Measurements from ENCODE around the gene SCAMP4.

Gene SCAMP4

DNA sequence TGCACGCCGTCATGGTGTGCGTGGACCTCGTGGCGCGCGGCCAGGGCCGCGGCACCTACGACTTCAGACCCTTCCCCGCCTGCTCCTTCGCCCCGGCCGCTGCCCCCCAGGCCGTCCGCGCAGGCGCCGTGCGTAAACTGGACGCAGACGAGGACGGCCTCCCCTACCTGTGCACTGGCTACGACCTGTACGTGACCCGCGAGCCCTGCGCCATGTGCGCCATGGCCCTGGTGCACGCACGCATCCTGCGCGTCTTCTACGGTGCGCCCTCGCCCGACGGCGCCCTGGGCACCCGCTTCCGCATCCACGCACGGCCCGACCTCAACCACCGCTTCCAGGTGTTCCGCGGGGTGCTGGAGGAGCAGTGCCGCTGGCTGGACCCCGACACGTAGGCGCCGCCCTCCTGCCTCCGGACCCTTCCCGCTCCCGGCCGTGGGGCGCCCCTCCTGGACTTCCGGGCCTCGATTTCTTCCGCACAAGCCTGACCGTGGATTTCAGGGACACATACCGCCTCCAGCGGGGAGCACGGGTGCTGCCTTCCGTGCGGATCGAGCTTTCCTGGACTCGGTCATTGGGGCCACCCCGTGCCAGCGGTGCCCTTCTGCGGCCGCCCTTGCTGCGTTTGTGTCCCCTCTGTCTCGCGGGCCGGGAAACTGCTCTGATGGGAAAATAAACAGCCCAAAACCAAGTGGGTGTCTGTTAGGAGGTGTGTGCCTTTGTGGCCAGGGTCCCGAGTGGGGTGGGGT lies 7.7 kb downstream of the SCAMP4 start:
- DNase-seq (ENCODE audit: low read depth in 2 of 2): no peak

DNA sequence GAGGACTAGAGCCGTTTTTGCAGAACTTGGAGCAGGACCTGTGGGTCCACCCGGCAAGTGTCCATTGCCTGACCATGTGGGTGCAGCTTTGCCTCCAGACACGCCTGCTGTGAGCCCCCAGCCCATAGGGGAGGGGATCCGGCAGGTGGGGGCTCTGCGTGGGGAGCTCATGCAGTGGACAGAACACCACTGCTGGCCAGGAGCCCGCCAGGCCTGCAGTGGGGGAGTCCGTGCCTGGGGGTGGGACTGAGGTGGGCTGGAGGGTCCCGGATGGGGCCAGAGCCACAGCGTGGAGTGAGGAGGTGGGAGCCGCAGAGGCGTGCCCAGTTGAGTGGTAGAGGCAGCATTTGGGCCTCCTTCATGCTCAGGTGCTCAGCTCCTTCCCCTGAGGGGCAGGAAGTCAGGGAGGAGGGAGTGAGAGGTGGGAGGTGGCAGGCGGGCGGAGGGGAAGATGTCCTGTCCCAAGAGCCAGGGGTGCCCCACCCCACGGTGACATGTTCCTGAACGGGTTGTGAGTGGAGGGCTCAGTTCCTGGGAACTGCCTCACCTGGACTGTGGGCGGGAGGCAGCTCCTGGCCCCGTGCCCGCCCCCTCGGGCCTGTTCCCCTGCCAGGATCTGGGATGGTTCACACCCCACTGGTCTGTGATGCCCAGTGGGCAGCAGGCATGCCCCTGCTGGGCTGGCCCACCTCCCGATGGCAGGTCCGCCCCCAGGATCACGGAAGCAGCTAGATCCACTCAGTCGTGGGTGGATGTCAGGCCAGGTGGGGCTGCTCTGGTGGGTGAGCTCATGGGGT lies 8.8 kb downstream of the SCAMP4 start:
- no peak for DNase-seq (ENCODE audit: low read depth in 2 of 2)

DNA sequence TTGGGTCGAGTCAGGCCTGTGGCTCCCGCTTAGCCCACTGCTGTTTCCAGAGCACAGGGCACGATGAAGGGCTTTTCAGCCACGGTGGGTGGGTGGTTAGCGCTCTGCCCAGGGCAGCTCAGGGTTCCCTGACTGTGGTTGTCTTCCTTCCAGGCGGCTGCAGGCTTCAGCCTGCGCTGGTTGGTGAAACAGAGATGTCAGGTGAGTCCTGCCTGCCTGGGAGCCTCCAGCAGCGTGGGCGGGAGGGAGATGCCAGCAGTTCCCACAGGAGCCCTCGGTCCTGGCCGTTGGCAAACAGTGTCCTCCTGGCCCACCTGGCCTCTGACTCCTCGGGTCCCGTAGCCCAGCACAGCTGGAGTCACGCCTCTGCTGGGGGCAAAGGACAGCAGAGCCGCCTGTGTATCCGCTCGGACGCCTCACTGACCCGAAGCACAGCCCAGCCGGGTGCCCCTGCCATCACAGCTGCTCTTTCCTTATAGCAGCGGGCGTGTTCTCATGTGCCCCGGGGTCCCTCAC lies 9.7 kb downstream of the SCAMP4 start:
- no peak for DNase-seq (ENCODE audit: low read depth in 2 of 2)

GRCh38 chr19:1917146-1917545 lies 11.9 kb downstream of the SCAMP4 start:
- no peak for DNase-seq (ENCODE audit: low read depth in 2 of 2)

GRCh38 chr19:1917926-1918325 lies 12.7 kb downstream of the SCAMP4 start:
- DNase-seq (ENCODE audit: low read depth in 2 of 2): no peak

DNA sequence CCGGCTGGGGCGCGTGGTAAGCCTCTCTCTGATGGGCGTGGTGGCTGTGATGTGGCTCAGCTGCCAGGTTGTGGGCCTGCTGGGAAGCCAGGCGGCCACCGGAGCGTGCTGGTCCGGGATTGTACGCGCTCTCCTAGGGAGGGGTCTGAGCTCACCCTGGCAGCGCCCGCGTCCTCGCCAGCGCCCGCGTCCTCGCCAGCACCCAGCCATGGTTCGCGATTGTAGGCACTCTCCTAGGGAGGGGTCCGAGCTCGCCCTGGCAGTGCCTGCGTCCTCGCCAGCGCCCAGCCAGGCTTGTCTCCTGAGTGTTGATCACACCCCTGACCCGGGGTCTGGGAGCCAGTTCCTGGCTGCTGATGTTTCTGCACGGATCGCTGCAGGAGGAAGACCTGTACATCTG lies 13.8 kb downstream of the SCAMP4 start:
- DNase-seq (ENCODE audit: low read depth in 2 of 2): no peak

DNA sequence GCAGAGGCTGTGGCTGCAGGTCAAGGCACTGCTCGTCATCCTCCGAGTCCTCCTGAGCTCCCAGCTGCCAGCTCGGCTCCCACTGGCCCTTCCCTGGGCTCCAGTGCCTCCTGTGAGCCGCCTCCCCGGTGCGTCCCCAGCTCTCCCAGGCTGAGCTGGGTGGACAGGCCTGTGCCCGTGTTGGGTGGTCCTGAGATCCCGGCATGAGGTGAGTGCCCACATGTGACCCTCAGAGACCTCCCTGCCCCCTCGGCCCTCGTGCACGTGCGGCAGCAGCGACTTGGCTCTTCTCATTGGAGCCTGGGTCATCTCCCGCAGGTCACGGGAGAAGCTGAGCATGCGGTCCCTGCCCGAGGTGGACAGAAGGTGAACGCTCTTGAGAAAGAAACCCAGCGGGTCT lies 15.4 kb downstream of the SCAMP4 start:
- DNase-seq (ENCODE audit: low read depth in 2 of 2): no peak

- DNase-seq (ENCODE audit: low read depth in 2 of 2): no peak
Observed at GRCh38 chr19:1921326-1921725, 16.1 kb downstream of the SCAMP4 start.

DNA sequence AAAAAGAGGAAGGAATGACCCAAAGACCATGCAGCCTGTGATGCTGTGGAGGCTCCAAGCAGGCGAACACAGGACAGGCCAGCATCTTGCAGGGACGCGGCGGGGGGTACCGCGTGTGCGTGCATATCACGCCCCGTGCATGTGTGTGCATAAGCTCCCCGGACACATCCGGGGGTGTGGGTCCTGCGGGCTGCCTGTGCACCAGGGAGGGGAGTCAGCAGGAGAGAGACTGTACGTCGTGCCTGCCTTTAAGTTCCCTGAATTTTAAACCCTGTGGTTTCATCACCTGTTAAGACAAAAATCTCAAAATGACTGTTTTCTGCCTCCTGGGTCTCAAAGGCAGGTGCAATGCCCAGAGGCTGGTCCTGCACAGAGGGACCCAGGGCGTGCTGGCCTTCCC lies 16.6 kb downstream of the SCAMP4 start:
- no peak for DNase-seq (ENCODE audit: low read depth in 2 of 2)

GRCh38 chr19:1922803-1923202 lies 17.6 kb downstream of the SCAMP4 start:
- DNase-seq (ENCODE audit: low read depth in 2 of 2): no peak

- DNase-seq (ENCODE audit: low read depth in 2 of 2): no peak
Observed at GRCh38 chr19:1923319-1923718, 18.1 kb downstream of the SCAMP4 start.

DNA sequence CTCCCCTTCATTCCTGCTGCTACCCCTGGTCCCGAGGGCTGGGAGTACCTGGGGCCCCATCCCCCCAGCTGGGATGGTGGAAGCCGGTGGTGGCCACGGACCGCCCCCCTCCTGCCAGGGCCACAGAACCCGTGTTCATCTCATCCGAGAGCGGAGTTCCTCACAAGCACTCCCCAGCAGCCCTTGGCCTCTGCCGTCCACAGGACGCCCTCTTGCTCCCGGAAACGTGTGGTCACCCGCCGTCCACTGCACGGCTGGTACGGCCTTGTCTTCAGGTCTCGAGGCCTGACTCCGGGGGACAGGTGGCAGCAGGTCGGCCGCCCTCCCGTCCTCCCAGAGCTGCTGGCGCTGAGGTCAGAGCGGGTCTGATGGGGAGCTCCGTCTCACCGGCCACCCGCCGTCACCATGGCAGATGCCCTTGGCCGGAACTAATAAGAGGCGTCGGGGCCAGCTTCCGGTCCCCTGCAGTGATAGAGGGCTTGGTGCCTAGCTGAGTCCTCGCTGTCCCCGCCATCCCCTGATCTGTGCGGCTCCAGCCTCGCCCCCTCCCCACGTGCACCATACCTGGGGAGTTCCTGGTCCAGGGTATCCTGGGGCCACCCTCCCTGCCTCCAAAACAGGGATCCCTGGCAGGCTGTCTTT lies 19.2 kb downstream of the SCAMP4 start:
- no peak for DNase-seq (ENCODE audit: low read depth in 2 of 2)

DNA sequence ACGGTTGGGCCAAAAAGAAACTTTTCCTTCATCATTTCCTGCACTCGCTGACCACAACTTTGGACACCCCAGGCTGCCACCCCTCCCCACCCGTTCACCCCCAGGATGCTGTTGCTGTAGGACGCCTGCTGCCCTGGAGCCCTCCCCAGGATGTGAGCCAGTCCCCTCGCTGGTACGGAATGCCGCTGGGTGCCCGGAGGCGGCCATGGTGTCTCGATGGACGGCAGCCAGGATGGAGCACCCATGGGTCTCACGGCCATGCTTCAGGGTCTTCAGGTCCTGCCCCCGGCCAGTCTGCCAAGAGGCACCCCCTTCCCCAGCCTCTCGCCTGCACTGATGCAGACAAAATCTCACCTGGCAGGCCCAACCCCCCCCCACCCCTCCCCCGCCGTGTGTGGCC lies 20.3 kb downstream of the SCAMP4 start:
- no peak for DNase-seq (ENCODE audit: low read depth in 2 of 2)

DNA sequence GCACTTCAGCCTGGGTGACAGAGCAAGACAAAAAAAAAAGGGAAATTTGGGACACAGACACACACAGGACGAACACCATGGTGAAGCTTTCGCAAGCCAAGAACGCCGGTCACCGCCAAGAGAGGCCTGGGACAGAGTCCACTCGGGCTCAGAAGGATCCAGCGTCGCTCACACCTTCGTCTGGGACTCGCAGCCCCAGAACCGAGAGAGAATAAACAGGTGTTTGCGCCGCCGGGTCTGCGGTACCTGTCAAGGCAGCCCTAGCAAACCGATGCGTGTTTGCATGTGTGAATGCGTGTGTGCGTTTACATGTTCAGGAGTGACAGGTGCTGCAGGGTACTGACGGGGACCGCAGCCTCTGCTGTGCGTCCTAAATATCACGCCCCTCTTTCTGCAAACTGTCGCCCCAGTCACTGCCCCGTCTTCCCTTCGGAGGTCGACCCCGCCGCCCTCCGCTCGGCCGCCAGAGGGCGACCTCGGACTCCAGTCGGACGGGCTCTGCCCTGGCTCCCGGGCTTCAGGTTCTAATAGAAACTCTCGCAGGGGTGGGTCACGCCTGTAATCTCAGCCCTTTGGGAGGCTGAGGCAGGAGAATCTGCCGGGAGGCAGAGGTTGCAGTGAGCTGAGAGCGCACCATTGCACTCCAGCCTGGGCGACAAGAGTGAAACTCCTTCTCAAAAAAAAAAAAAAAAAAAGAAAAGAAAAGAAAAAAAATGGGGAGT lies 24.0 kb downstream of the SCAMP4 start:
- DNase-seq (ENCODE audit: low read depth in 2 of 2): peak; percentile 61 to 79

DNA sequence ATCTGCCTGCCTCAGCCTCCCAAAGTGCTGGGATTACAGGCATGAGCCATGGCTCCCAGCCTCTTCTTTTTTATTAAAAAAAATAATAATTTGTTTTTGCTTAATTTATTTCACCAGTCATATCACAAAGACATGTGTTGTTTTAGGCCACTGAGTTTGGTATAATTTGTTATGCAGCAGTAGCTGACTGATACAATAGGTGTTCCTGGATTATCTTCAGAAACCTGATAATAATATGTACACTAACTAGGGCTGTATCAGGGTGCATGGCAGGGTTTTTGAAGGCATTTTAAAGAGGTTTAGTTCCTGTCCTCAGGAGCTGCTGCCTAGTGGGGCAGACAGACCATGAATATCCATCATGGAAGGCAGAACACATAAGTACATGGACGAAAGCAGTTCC lies 26.2 kb downstream of the SCAMP4 start:
- no peak for DNase-seq (ENCODE audit: low read depth in 2 of 2)

GRCh38 chr19:1932395-1932794 lies 27.2 kb downstream of the SCAMP4 start:
- no peak for DNase-seq (ENCODE audit: low read depth in 2 of 2)

- no peak for DNase-seq (ENCODE audit: low read depth in 2 of 2)
Observed at GRCh38 chr19:1933244-1933643, 28.0 kb downstream of the SCAMP4 start.

DNA sequence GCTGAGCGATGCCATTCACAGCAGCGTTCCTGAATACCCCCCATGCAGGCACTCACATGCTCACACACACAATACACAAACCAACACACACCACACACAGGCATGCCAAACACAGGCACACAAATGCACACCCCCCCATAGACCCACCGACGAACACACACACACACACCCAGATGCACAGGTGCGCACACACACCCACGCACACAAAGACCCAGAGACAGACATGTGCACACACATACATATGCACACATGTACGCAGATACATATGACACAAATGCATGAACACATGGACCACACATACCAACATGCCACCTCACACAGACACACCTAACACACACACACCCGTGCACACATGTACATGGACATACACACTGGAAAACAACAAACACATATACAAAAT lies 28.7 kb downstream of the SCAMP4 start:
- no peak for DNase-seq (ENCODE audit: low read depth in 2 of 2)

- no peak for DNase-seq (ENCODE audit: low read depth in 2 of 2)
Observed at GRCh38 chr19:1935484-1936208, 30.4 kb downstream of the SCAMP4 start.

DNA sequence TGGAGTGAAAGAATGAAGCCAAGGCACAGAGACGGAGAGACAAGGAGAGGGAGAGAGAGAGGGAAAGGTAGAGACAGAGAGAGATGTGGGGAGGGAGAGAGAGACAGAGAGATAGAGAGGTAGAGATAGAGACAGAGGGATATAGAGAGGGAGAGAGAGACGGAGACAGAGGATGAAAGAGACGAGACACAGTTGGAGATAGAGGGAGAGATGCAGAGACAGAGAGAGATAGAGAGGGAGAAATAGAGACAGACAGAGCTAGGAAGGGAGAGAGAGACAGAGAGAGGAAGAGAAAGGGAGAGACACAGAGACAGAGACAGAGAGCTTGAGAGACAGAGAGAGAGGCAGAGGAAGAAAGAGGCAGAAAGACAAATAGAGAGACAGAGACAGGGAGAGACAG lies 31.2 kb downstream of the SCAMP4 start:
- DNase-seq (ENCODE audit: low read depth in 2 of 2): no peak

- no peak for DNase-seq (ENCODE audit: low read depth in 2 of 2)
Observed at GRCh38 chr19:1936916-1937610, 31.9 kb downstream of the SCAMP4 start.
